ENCODE data around the gene ERVFRD-1. TPM values are rescaled to one million over a fixed set of nuclear protein-coding genes. Genes with fewer than 3 reads are reported as not detected.

Gene ERVFRD-1
- total RNA-seq (2021) (not detected in 3 replicates), Bru-seq, nascent RNA (not detected)
- long read RNA-seq, experiment 1, result 0 reads
- long read RNA-seq, experiment 2, result 0 reads
- long read RNA-seq, experiment 3, result 0 reads

GRCh38 chr6:11110921-11111768 is at the start of gene ERVFRD-1:
Gene ERVFRD-1 (minus strand): TSS chr6:11111725. CDS start chr6:11105310, 6,415 bp downstream.
- Mint-ChIP-seq H3K4me1 (peaks cover 42% of the 10 kb centered on the region), H3K27me3 (ENCODE audit: low read depth) (no peaks in the 10 kb centered on the region), H3K4me3 (no peak within 1 kb of the TSS), H3K36me3 (no peaks in the 10 kb centered on the region), H3K9me3 (no peaks in the 10 kb centered on the region), H3K27ac (no peak within 1 kb of the TSS; the same call in 1 of the 2 replicates)
- TF ChIP-seq E2F5 (CRISPR knock-in tag; IDR thresholded peaks at IDR 0.05) (no peak), CREB1 (CRISPR knock-in tag; IDR thresholded peaks at IDR 0.05) (no peak)
- CTCF ChIA-PET, result no interaction called here
- ATAC-seq, result peak; percentile 12; the same call in 1 of the 2 replicates
- DNase-seq (ENCODE audit: low spot score), result no peak
- POLR2A ChIA-PET, result interaction anchor here (0.6 kb wide), 1 partner anchor 918 kb away, joined by 3 read pairs; no protein-coding TSS in a partner anchor

- no peak for ATAC-seq
- peaks cover 15% of the 10 kb centered on the region for H3K4me1 Mint-ChIP-seq
- H3K27me3 Mint-ChIP-seq (ENCODE audit: low read depth), result no peaks in the 10 kb centered on the region; the same call in 1 of the 2 replicates
- ChIA-PET CTCF (no interaction called here), POLR2A (no interaction called here)
- H3K27ac Mint-ChIP-seq, result no peak overlapping the region
- no peaks in the 10 kb centered on the region for H3K36me3 Mint-ChIP-seq
- DNase-seq (ENCODE audit: low spot score), result no peak
- TF ChIP-seq ETV6 (CRISPR knock-in tag; IDR thresholded peaks at IDR 0.05) (no peak), JAZF1 (CRISPR knock-in tag; IDR thresholded peaks at IDR 0.05) (no peak), ARID4B (CRISPR knock-in tag; IDR thresholded peaks at IDR 0.05; ENCODE audit: borderline replicate concordance) (no peak), E2F4 (CRISPR knock-in tag; IDR thresholded peaks at IDR 0.05; ENCODE audit: borderline replicate concordance, low read depth) (no peak), CBFB (CRISPR knock-in tag; IDR thresholded peaks at IDR 0.05; ENCODE audit: low read depth) (no peak), GRHL2 (CRISPR knock-in tag; IDR thresholded peaks at IDR 0.05; ENCODE audit: insufficient replicate concordance, severe bottlenecking) (no peak), RORB (CRISPR knock-in tag; IDR thresholded peaks at IDR 0.05) (no peak)
- H3K4me3 Mint-ChIP-seq, result no peak overlapping the region
- H3K9me3 Mint-ChIP-seq, result no peaks in the 10 kb centered on the region
These were observed 48.7 kb upstream of the ERVFRD-1 start for GRCh38 chr6:11160199-11160598.

- DNase-seq (ENCODE audit: low spot score), result no peak
- H3K4me1 Mint-ChIP-seq, result peaks cover 30% of the 10 kb centered on the region
- H3K27ac Mint-ChIP-seq, result no peak overlapping the region
- H3K4me3 Mint-ChIP-seq, result no peak overlapping the region
- CTCF ChIA-PET, result no interaction called here
- POLR2A ChIA-PET, result no interaction called here
- H3K36me3 Mint-ChIP-seq, result no peaks in the 10 kb centered on the region
- no peak for ATAC-seq
- H3K9me3 Mint-ChIP-seq, result no peaks in the 10 kb centered on the region
- no peaks in the 10 kb centered on the region; the same call in 1 of the 2 replicates for H3K27me3 Mint-ChIP-seq (ENCODE audit: low read depth)
- TF ChIP-seq ZNF219 (CRISPR knock-in tag; IDR thresholded peaks at IDR 0.05; ENCODE audit: borderline replicate concordance) (no peak), NR2C2 (CRISPR knock-in tag; IDR thresholded peaks at IDR 0.05) (no peak), FOXK1 (CRISPR knock-in tag; IDR thresholded peaks at IDR 0.05) (no peak), MLX (CRISPR knock-in tag; IDR thresholded peaks at IDR 0.05) (no peak), ELF4 (CRISPR knock-in tag; IDR thresholded peaks at IDR 0.05; ENCODE audit: low read depth) (no peak), ZNF281 (CRISPR knock-in tag; IDR thresholded peaks at IDR 0.05) (no peak), TCF7 (CRISPR knock-in tag; IDR thresholded peaks at IDR 0.05; ENCODE audit: low read depth) (no peak), ZNF396 (CRISPR knock-in tag; IDR thresholded peaks at IDR 0.05; ENCODE audit: borderline replicate concordance) (no peak), ZNF671 (CRISPR knock-in tag; IDR thresholded peaks at IDR 0.05) (no peak), EMX1 (CRISPR knock-in tag; IDR thresholded peaks at IDR 0.05) (no peak), HMGA2 (CRISPR knock-in tag; IDR thresholded peaks at IDR 0.05) (no peak), ZNF317 (CRISPR knock-in tag; IDR thresholded peaks at IDR 0.05; ENCODE audit: borderline replicate concordance, low read depth) (no peak)
These were observed 44.1 kb upstream of the ERVFRD-1 start for GRCh38 chr6:11155589-11155988.

All from WTC11 (cell line).